Stimulated activated CD8-positive, alpha-beta memory T cell treated with anti-CD3 and anti-CD28 coated beads, Interleukin-4, amount 100 ng/mL, for 1 hour (primary cell): ENCODE results near the gene GALM.
"Not testable (repeated sequence)": the region's sequence is repeated elsewhere in the genome, so short reads cannot be mapped to it uniquely, and the experiment has no call there.

ENCODE experiments used
- DNase-seq, 2 donors: peaks; one replicate each; pipeline ENCODE4 v3.0.0-alpha.2; 2020; ENCODE audit warnings: low read depth in 2 of 2, low spot score in 1 of 2

GALM gene

GRCh38 chr2:38708900-38709566, 43.1 kb downstream of the GALM start:
- DNase-seq: no peak

- no peak for DNase-seq
These were observed 43.8 kb downstream of the GALM start for GRCh38 chr2:38709567-38710194.

GRCh38 chr2:38711558-38711957, 45.6 kb downstream of the GALM start:
- DNase-seq: no peak

- DNase-seq: no peak
These were observed 46.5 kb downstream of the GALM start for GRCh38 chr2:38712413-38712812.

DNA sequence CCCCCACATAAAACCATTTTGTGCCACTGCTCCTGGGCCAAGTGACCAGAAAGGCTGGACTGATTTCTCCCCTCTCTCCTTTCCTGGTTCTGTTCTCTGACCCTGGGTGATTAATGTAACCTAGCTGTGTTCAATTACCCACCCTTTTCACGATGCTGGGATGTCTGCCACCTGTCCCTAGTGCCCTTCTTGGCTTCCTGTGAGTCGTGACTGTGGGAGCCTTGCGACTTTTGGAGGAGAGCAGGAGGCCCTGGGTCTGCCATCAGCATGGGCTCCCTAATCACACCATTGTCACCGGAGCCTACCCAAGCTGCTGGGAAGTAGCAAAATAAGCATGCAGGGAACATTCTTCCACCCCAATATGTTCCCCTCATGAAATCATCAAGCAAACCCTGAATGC, 47.0 kb downstream of the GALM start:
- no peak for DNase-seq

DNA sequence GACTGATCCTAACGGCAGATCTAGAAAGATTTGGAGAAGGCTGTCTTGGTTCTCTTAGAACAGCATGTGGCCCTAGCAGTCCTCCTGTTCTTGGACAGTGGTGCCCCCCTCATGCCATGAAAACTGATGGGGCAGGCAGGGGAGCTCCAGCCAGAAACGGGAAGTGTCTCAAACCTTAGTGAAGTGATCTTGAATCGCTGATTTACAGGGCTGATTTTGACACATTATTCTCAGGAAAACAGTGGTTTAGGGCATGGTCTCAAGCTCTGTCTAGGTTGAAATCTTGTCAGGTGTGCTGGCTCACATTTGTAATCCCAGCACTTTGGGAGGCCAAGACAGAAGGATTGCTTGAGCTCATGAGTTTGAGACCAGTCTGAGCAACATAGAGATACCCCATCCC, 47.4 kb downstream of the GALM start:
- DNase-seq: no peak

- DNase-seq: not testable (repeated sequence)
These were observed 49.0 kb downstream of the GALM start for GRCh38 chr2:38714941-38715340.

- no peak for DNase-seq
These were observed 50.3 kb downstream of the GALM start for GRCh38 chr2:38716185-38716584.

DNA sequence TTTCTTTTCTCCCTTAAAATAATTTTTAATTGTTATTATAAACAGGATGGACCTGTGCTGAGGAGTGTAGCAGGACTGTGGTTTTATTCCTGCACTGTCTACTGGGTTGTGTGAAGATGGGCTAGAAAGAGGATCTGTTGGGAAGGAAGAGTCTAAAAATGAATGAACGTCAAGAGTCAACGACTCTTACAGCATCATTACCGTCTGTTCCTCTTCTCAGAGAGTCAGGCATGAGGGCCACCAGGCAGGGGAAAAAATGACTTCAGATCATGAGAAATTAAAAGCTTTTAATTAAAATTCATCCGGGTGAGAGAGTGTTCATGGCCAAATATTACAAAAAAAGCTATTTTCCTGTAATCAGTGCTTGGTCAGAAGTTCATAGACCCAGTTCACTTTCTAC, 52.7 kb downstream of the GALM start:
- DNase-seq: no peak

DNA sequence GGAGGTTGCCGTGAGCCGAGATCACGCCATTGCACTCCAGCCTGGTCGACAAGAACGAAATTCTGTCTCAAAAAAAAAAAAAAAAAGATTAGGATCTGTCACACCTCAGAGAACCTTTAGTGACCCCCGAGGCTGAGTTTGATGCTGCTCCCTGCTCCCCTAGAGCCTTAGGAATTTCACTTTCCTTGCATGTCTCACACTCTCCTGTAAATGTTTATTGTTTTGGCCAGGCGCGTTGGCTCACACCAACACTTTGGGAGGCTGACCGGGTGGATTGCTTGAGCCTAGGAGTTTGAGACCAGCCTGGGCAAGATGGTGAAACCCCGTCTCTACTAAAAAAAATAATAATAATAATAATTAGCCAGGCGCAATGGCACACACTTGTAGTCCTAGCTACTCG, 53.8 kb downstream of the GALM start:
- DNase-seq: no peak

- DNase-seq: no peak
These were observed 54.8 kb downstream of the GALM start for GRCh38 chr2:38720613-38721241.

DNA sequence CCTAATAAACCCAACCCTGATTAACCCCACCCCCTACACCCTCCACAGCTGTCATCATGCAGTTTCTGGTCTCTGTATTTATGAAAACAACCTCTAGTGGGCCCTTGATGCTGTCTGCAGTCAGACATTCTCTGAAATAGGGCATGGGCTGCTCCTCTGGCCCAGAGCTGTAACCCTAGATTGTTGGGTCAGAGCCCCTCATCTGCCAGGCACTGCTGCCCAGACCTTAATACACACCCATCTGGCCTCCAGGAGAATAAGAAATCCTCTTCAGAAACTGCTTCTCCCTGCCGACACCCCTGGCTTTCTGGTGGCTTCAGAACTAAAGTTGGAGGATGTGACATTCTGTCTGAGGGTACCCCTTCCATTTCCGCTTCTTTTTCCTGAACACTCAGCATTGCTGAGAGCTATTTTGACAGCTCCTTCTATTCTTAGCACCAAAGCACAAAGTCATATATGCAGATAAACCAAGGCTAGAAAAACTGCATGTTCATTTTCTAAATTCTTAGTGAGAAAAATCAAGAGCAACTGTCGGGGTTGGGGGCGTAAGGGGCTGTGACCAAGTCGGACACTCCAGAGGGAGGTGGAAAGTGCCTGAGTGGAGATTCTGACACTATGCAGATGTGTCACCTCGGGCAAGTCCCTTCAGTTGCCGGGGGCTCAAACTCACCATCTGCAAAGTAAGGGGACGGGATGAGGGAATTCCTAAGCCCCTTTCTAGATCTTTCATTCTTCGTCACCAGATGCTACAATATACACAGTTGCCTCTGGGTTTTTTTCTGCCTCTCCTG, 56.6 kb downstream of the GALM start:
- DNase-seq: no peak

- no peak for DNase-seq
These were observed 57.3 kb downstream of the GALM start for GRCh38 chr2:38723173-38723572.

DNA sequence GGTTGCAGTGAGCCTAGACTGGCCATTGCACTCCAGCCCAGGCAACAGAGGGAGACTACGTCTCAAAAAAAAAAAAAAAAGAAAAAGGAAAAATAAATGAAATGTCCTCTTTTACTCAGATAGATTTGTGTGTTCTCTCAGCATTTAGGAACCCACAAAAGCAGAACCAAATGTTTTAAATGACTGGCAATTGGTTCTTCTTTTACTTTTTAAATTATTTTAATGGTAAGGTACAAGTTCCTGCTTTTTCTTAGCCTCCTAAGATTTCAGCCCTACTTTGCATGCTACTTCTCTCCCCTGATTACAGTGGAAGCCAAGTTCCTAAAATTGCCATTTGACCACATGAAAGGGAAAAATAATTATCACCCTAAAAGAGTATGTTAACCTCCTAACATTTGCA, 61.7 kb downstream of the GALM start:
- DNase-seq: no peak

- no peak for DNase-seq
These were observed 62.8 kb downstream of the GALM start for GRCh38 chr2:38728694-38729093.

- DNase-seq: no peak
These were observed 65.2 kb downstream of the GALM start for GRCh38 chr2:38731090-38731489.

GRCh38 chr2:38731684-38732221, 65.8 kb downstream of the GALM start:
- no peak for DNase-seq

GRCh38 chr2:38733300-38733971, 67.5 kb downstream of the GALM start:
- no peak for DNase-seq

DNA sequence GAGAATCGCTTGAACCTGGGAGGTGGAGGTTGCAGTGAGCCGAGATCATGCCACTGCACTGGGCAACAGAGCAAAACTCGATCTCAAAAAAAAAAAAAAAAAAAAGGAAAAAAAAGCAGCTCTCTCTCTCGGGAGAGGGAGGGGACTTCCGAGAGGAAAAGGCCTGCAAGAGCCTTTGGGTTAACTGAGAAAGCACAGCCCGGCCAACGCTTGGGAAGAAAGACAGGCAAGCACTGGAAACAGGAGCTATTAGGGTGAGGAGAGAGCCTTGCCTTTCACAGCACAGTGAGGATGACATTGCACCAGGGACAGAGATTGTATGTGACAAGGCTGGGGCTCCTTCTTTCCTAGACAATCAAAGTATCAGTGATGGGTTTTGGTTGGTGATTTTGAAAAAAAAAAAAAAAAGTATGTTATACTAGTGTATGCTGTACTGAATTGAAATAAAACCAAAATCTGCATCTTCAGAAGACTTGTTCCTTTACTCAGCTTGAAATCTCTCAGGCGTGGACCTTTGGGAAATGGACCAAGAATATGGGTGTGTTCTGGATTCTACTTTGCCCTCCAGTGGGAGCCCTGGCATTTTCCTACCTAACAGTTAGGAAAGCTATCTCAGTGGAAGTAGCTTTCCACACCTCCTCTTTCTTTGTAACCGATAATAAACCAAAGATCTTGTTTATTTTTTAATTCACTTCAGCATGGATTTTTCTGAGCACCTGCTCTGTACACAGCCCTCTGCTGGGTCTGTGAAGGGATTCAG, 68.6 kb downstream of the GALM start:
- no peak for DNase-seq

- no peak for DNase-seq
These were observed 70.0 kb downstream of the GALM start for GRCh38 chr2:38735999-38736320.
